HL-60 (cell line): ENCODE data around the gene CTIF.

Experiments used
- DNase-seq, 2 experiments: peaks; one replicate each; pipeline ENCODE4 v3.0.0-alpha.2; 2010 to 2020; ENCODE audit warnings: low read depth in 1 of 2, low spot score in 1 of 2
- H3K27ac ChIP-seq: fragments of 250-450 bp; sonication (Bioruptor Pico); replicated peaks from 2 replicates; pipeline ENCODE4 v1.5.1; 2020; ENCODE audit warnings: mild to moderate bottlenecking, moderate library complexity
- H3K27me3 ChIP-seq: fragments of 250-450 bp; sonication (Bioruptor Pico); 2 replicates; pipeline ENCODE4 v1.5.1; 2021; ENCODE audit warnings: mild to moderate bottlenecking, moderate library complexity; ENCODE audit not compliant: insufficient read depth, poor library complexity, severe bottlenecking
- H3K4me3 ChIP-seq: replicated peaks from 2 replicates; pipeline ENCODE4 v1.5.1; 2011; ENCODE audit warnings: mild to moderate bottlenecking, control low read depth, low read length; ENCODE audit not compliant: insufficient read depth
- CTCF ChIP-seq: IDR thresholded peaks from one replicate; pipeline ENCODE4 v1.5.1; 2011; ENCODE audit warnings: low read length, control low read depth, inconsistent platforms; ENCODE audit not compliant: insufficient read depth
- GABPA ChIP-seq: IDR thresholded peaks from 2 replicates; pipeline ENCODE4 v1.6.1; 2012; ENCODE audit warnings: low read depth
- POLR2AphosphoS5 ChIP-seq: IDR thresholded peaks from 2 replicates; pipeline ENCODE4 v1.6.1; 2012; ENCODE audit warnings: low read depth
- REST ChIP-seq: IDR thresholded peaks from 2 replicates; pipeline ENCODE4 v1.6.1; 2012; ENCODE audit warnings: low read depth; ENCODE audit not compliant: insufficient replicate concordance
- SPI1 ChIP-seq: IDR thresholded peaks from 2 replicates; pipeline ENCODE4 v1.6.1; 2012; ENCODE audit warnings: low read depth, mild to moderate bottlenecking, borderline replicate concordance

Gene CTIF

GRCh38 chr18:48667276-48668254 lies 128.7 kb downstream of the CTIF start:
- no peak for DNase-seq
- H3K27ac ChIP-seq, result no peak overlapping the region
- no peaks in the 10 kb centered on the region for H3K27me3 ChIP-seq
- H3K4me3 ChIP-seq, result no peak overlapping the region
- TF ChIP-seq CTCF (no peak), SPI1 (no peak), POLR2AphosphoS5 (no peak), GABPA (no peak), REST (no peak)

- Histone ChIP-seq H3K27me3 (no peaks in the 10 kb centered on the region), H3K4me3 (no peak overlapping the region), H3K27ac (no peak overlapping the region)
- no peak for DNase-seq
- TF ChIP-seq REST (no peak), CTCF (no peak), GABPA (no peak), POLR2AphosphoS5 (no peak), SPI1 (no peak)
These were observed 129.8 kb downstream of the CTIF start for GRCh38 chr18:48668466-48669179.

- Histone ChIP-seq H3K4me3 (no peak overlapping the region), H3K27me3 (no peaks in the 10 kb centered on the region), H3K27ac (no peak overlapping the region)
- TF ChIP-seq REST (no peak), POLR2AphosphoS5 (no peak), SPI1 (no peak), CTCF (no peak), GABPA (no peak)
- DNase-seq, result peak in 1 of 2 experiments; percentile 72
These were observed 130.4 kb downstream of the CTIF start for GRCh38 chr18:48669180-48669675.
